A549 (cell line): ENCODE data around the gene KAT8. TPM values are rescaled to one million over a fixed set of nuclear protein-coding genes. Genes with fewer than 3 reads are reported as not detected.

Experiments
- ATAC-seq, 2 experiments: fragments of 200-7000 bp in 1 of 2; fragments of >200 bp in 1 of 2; cut with Nextera tagmentation in 1 of 2; cut with Tn5 transposase in 1 of 2; 3 replicates each; pipeline versions ENCODE4 v1.8.0 to v1.9.1; 2018 to 2020; ENCODE audit warnings: mild to moderate bottlenecking in 1 of 2, moderate library complexity in 1 of 2
- CTCF ChIA-PET: fragments of 300-600 bp; sonication (Branson Sonifier 250); formaldehyde crosslinking; extraction: SDS; loops from one replicate; lab custom pipeline; 2021; ENCODE audit warnings: antibody characterized with exemption, inconsistent platforms; lab: Yijun Ruan, JAX
- POLR2A ChIA-PET: fragments of 350-600 bp; formaldehyde crosslinking; extraction: SDS; loops from one replicate; lab custom pipeline; 2021; ENCODE audit warnings: antibody characterized with exemption, inconsistent platforms; lab: Yijun Ruan, JAX
- DNase-seq, 2 experiments: peaks; one replicate each; pipeline versions ENCODE4 v3.0.0 to v3.0.0-alpha.2; 2011 to 2016; ENCODE audit warnings: low read depth in 1 of 2, low spot score in 1 of 2
- FAIRE-seq: peaks from 2 replicates; lab custom pipeline; 2011; peaks lifted over from hg19 to GRCh38; lab: Jason Lieb, UNC
- H3K27ac ChIP-seq, 2 experiments: fragments of >200 bp; sonication (Bioruptor Twin); formaldehyde crosslinking; 3 replicates each; pipeline ENCODE4 v1.5.1; 2016 to 2017
- H3K4me1 ChIP-seq: fragments of >200 bp; sonication (Bioruptor Twin); formaldehyde crosslinking; 3 replicates; pipeline ENCODE4 v1.6.1; 2016
- H3K4me2 ChIP-seq: fragments of >200 bp; sonication (Bioruptor Twin); formaldehyde crosslinking; 3 replicates; pipeline ENCODE4 v1.6.1; 2016
- H3K4me3 ChIP-seq: fragments of >200 bp; sonication (Bioruptor Twin); formaldehyde crosslinking; 3 replicates; pipeline ENCODE4 v1.5.1; 2016
- H3K9me3 ChIP-seq: fragments of >200 bp; sonication (Bioruptor Twin); formaldehyde crosslinking; 3 replicates; pipeline ENCODE4 v1.6.1; 2016
- BCL3 ChIP-seq: fragments of >200 bp; sonication (Bioruptor Twin); formaldehyde crosslinking; IDR thresholded peaks from 3 replicates; pipeline ENCODE4 v1.6.1; 2016
- CBX8 ChIP-seq: fragments of 200-600 bp; sonication (generic); IDR thresholded peaks from 2 replicates; pipeline ENCODE4 v1.6.1; 2016
- CHD2 ChIP-seq: fragments of 150-350 bp; IDR thresholded peaks from 2 replicates; pipeline ENCODE4 v1.6.1; 2014; ENCODE audit warnings: low read length; ENCODE audit not compliant: partially characterized antibody
- E2F6 ChIP-seq: IDR thresholded peaks from 2 replicates; pipeline ENCODE4 v1.6.1; 2012; ENCODE audit warnings: low read depth, borderline replicate concordance
- EP300 ChIP-seq, 2 experiments: fragments of >200 bp; sonication (Bioruptor Twin); formaldehyde crosslinking; IDR thresholded peaks; 2 replicates in 1 of 2; 3 replicates in 1 of 2; pipeline ENCODE4 v1.6.1; 2016 to 2017
- ESRRA ChIP-seq: fragments of 150-350 bp; IDR thresholded peaks from 2 replicates; pipeline ENCODE4 v1.6.1; 2014; ENCODE audit warnings: mild to moderate bottlenecking, low read length, borderline replicate concordance
- FOXS1 ChIP-seq: fragments of 250-450 bp; sonication (Bioruptor Pico); IDR thresholded peaks from 2 replicates; pipeline ENCODE4 v1.5.0; 2020; ENCODE audit warnings: mild to moderate bottlenecking, moderate library complexity
- HDAC2 ChIP-seq: fragments of 200-600 bp; sonication (generic); IDR thresholded peaks from 2 replicates; pipeline ENCODE4 v1.6.1; 2016
- HEYL ChIP-seq: fragments of 250-450 bp; sonication (Bioruptor Pico); IDR thresholded peaks from 2 replicates; pipeline ENCODE4 v1.8.0; 2021; ENCODE audit warnings: mild to moderate bottlenecking, moderate library complexity
- JUN ChIP-seq, 2 experiments: fragments of >200 bp; sonication (Bioruptor Twin); formaldehyde crosslinking; IDR thresholded peaks; 2 replicates in 1 of 2; 3 replicates in 1 of 2; pipeline ENCODE4 v1.6.1; 2016 to 2017
- KDM5A ChIP-seq: fragments of 200-600 bp; sonication (generic); IDR thresholded peaks from 2 replicates; pipeline ENCODE4 v1.6.1; 2016; ENCODE audit warnings: antibody characterized with exemption, mild to moderate bottlenecking
- MAFK ChIP-seq: fragments of 450-650 bp; IDR thresholded peaks from 2 replicates; pipeline ENCODE4 v1.6.1; 2014; ENCODE audit not compliant: partially characterized antibody
- MAX ChIP-seq: IDR thresholded peaks from 2 replicates; pipeline ENCODE4 v1.6.1; 2012
- NR3C1 ChIP-seq: fragments of >200 bp; sonication (Bioruptor Twin); formaldehyde crosslinking; IDR thresholded peaks from 3 replicates; pipeline ENCODE4 v1.6.1; 2017
- PHF8 ChIP-seq: fragments of 200-600 bp; sonication (generic); IDR thresholded peaks from 2 replicates; pipeline ENCODE4 v1.6.1; 2016; ENCODE audit warnings: low read depth, mild to moderate bottlenecking, antibody characterized with exemption, moderate library complexity, borderline replicate concordance
- POLR2A ChIP-seq: IDR thresholded peaks from 2 replicates; pipeline ENCODE4 v1.6.1; 2012; ENCODE audit warnings: mild to moderate bottlenecking, low read length
- SMC3 ChIP-seq: fragments of >200 bp; sonication (Bioruptor Twin); formaldehyde crosslinking; IDR thresholded peaks from 3 replicates; pipeline ENCODE4 v1.6.1; 2018; ENCODE audit warnings: inconsistent platforms
- SREBF2 ChIP-seq: fragments of 450-650 bp; IDR thresholded peaks from 2 replicates; pipeline ENCODE4 v1.6.1; 2014; ENCODE audit warnings: mild to moderate bottlenecking, moderate library complexity
- WGBS: methylation state at CpG from one replicate; pipeline ENCODE4 v1.1.6; 2017; ENCODE audit errors: missing lambda C conversion rate; 5-methylcytosine and 5-hydroxymethylcytosine counted together
- polyA plus RNA-seq, 4 experiments: library from polyadenylated mRNA; depleted of rRNA in 3 of 4; stranded (reverse); fragments of >200 nt; fragmentation: RNase III in 1 of 4; extraction: RNeasy Plus Mini Kit Qiagen cat#74134 plus additional on column Dnase treatment in 1 of 4; gene quantifications; 2 replicates in 3 of 4; 3 replicates in 1 of 4; pipeline ENCODE4 v1.2.3, GENCODE V29; 2011 to 2017

The KAT8 gene
- polyA plus RNA-seq, 2 of the 4 experiments (the other 2 are of a cell fraction) = 34.4 to 42.2 TPM

GRCh38 chr16:31106509-31107464, 10.7 kb upstream of the KAT8 start:
- H3K27ac ChIP-seq = peak overlapping the region in 1 of 2 experiments; percentile 91; a peak in 1 of 6 replicates
- H3K4me3 ChIP-seq = no peak overlapping the region
- peaks cover 15% of the 10 kb centered on the region for H3K4me1 ChIP-seq
- TF ChIP-seq MAFK = no peak
- no peak for TF ChIP-seq SREBF2
- TF ChIP-seq NR3C1 = no peak
- no peaks in the 10 kb centered on the region for H3K9me3 ChIP-seq
- WGBS = 93% methylated on average over 28 of the region's 28 CpGs
- ChIA-PET CTCF (interaction anchor here (0.7 to 1.6 kb wide), 3 partner anchors 11 to 36 kb away, joined by 3 to 9 read pairs (median 4); partner anchors contain the start of genes ZNF646 and ZNF668), POLR2A (interaction anchor here (1.3 kb wide), 1 partner anchor 11 kb away, joined by 4 read pairs; the partner anchor contains the start of gene KAT8)
- no peak for ATAC-seq
- no peak for DNase-seq
- no peak overlapping the region for H3K4me2 ChIP-seq
- FAIRE-seq = no peak

GRCh38 chr16:31107465-31107867, 10.0 kb upstream of the KAT8 start:
- Histone ChIP-seq H3K4me3 (no peak overlapping the region; the same call in 1 of the 3 replicates), H3K4me2 (peak overlapping the region; percentile 84), H3K9me3 (no peaks in the 10 kb centered on the region), H3K4me1 (peaks cover 15% of the 10 kb centered on the region), H3K27ac (peak overlapping the region; percentile 97 to 99)
- DNase-seq (no peak), ATAC-seq (peak in 1 of 2 experiments; percentile 5; a peak in 3 of 6 replicates), FAIRE-seq (no peak)
- POLR2A ChIA-PET = interaction anchor here (1.3 kb wide), 1 partner anchor 10 kb away, joined by 4 read pairs; the partner anchor contains the start of gene KAT8
- 75% methylated on average over 6 of the region's 6 CpGs for WGBS
- TF ChIP-seq SMC3 (no peak), HEYL (CRISPR knock-in tag) (no peak), CBX8 (no peak), HDAC2 (no peak), CHD2 (no peak), POLR2A (no peak), FOXS1 (CRISPR knock-in tag) (no peak)
- CTCF ChIA-PET = interaction anchor here (1.4 to 1.6 kb wide), 2 partner anchors 34 to 35 kb away, joined by 3 to 9 read pairs; partner anchors contain the start of genes ZNF646 and ZNF668

- Histone ChIP-seq H3K27ac (peak within 1 kb of the TSS; percentile 97 to 99), H3K4me2 (peak within 1 kb of the TSS; percentile 84), H3K9me3 (no peaks in the 10 kb centered on the region), H3K4me1 (peaks cover 15% of the 10 kb centered on the region), H3K4me3 (peak within 1 kb of the TSS; percentile 97)
- WGBS = 12% methylated on average over 20 of the region's 68 CpGs
- ATAC-seq = peak; percentile 92 to 95
- no peak for FAIRE-seq
- CTCF ChIA-PET = interaction anchor here (1.6 to 20.3 kb wide), 3 partner anchors 34 to 123 kb away, joined by 3 to 166 read pairs (median 12); partner anchors contain the start of genes HSD3B7, ZNF646 and ZNF668
- TF ChIP-seq POLR2A (peak; percentile 62), MAX (peak; percentile 72), KDM5A (no peak), PHF8 (peak; percentile 46; the same call in 1 of the 2 replicates), BCL3 (0 out of 3 replicates have a peak, but pooled peaks have one; percentile 43), JUN (IDR thresholded peaks at IDR 0.05) (peak; percentile 37 to 57; a peak in 3 of 5 replicates), E2F6 (peak; percentile 56; the same call in 1 of the 2 replicates), EP300 (IDR thresholded peaks at IDR 0.05) (0 out of 5 replicates have a peak, but pooled peaks of 1 of the 2 experiments have one; percentile 12), ESRRA (no peak)
- POLR2A ChIA-PET = interaction anchor here (1.0 to 1.3 kb wide), 2 partner anchors 9 kb away, joined by 4 read pairs; partner anchors contain the start of gene KAT8
- DNase-seq = peak; percentile 69 to 75
Observed at GRCh38 chr16:31108035-31108793, 9.2 kb upstream of the KAT8 start, which contains the start of gene BCKDK. Gene BCKDK (plus strand): TSS chr16:31108386. CDS start chr16:31109224, 838 bp downstream.
